HCT116 (cell line): ENCODE data around the gene CFAP43. TPM values are rescaled to one million over a fixed set of nuclear protein-coding genes. Genes with fewer than 3 reads are reported as not detected.

Experiments
- ATAC-seq: fragments of 200-7000 bp; cut with Tn5 transposase; 2 replicates; pipeline ENCODE4 v1.9.1; 2020; ENCODE audit warnings: mild to moderate bottlenecking, moderate library complexity
- BruUV-seq: library from RNA; stranded (reverse); fragments of 400-500 nt; replicated peaks from 2 replicates; lab custom pipeline; 2021; lab: Mats Ljungman, UMichigan
- CTCF ChIA-PET: fragments of 300-600 bp; sonication (Branson Sonifier 250); formaldehyde crosslinking; loops from one replicate; lab custom pipeline; 2021; ENCODE audit warnings: antibody characterized with exemption; lab: Charles Lee
- POLR2A ChIA-PET: fragments of 300-600, 350-600 bp; sonication (Branson Sonifier 250); formaldehyde crosslinking; loops from one replicate; lab custom pipeline; 2021; ENCODE audit warnings: antibody characterized with exemption; lab: Charles Lee
- RAD21 ChIA-PET, 2 experiments: fragments of 300-600 bp; sonication (Branson Sonifier 250); formaldehyde crosslinking; loops; one replicate each; lab custom pipeline; 2023; ENCODE audit warnings: low total read pairs in 2 of 2; ENCODE audit not compliant: uncharacterized antibody in 2 of 2, unreplicated experiment in 2 of 2, low non-redundant PET in 1 of 2; lab: Charles Lee
- DNase-seq: peaks from one replicate; pipeline ENCODE4 v3.0.0-alpha.2; 2010; ENCODE audit warnings: low read depth, low spot score
- H2AFZ ChIP-seq: fragments of 200-600 bp; shearing (Covaris generic), sonication (generic); 2 replicates; pipeline ENCODE4 v1.6.1; 2017; ENCODE audit warnings: low read depth, mixed run types, mixed read lengths, antibody characterized with exemption, low read length; ENCODE audit not compliant: poor library complexity, severe bottlenecking
- H3K27ac ChIP-seq: 2 replicates; pipeline ENCODE4 v1.5.1; 2012; ENCODE audit warnings: low read depth, low read length
- H3K27me3 ChIP-seq: fragments of 200-600 bp; sonication (generic); 2 replicates; pipeline ENCODE4 v1.6.1; 2016; ENCODE audit warnings: mixed run types, low read length, mixed read lengths; ENCODE audit not compliant: insufficient read depth
- H3K36me3 ChIP-seq, 2 experiments: fragments of 200-500 bp in 1 of 2; fragments of 200-600 bp in 1 of 2; sonication (Bioruptor generic) in 1 of 2; sonication (generic) in 1 of 2; 2 replicates each; pipeline versions ENCODE4 v1.5.1 to v1.6.1; 2014 to 2016; ENCODE audit warnings: low read length in 2 of 2, inconsistent platforms in 1 of 2, mixed read lengths in 1 of 2, mixed run types in 1 of 2; ENCODE audit not compliant: insufficient read depth in 2 of 2, control insufficient read depth in 1 of 2
- H3K4me1 ChIP-seq, 2 experiments: fragments of 200-600 bp in 1 of 2; sonication (generic) in 1 of 2; 2 replicates each; pipeline versions ENCODE4 v1.5.1 to v1.6.1; 2012 to 2017; ENCODE audit warnings: low read length in 2 of 2, inconsistent platforms in 1 of 2, mild to moderate bottlenecking in 1 of 2, mixed read lengths in 1 of 2, mixed run types in 1 of 2, moderate library complexity in 1 of 2; ENCODE audit not compliant: insufficient read depth in 2 of 2, control insufficient read depth in 1 of 2
- H3K4me2 ChIP-seq: fragments of 200-600 bp; sonication (generic); 2 replicates; pipeline ENCODE4 v1.6.1; 2017; ENCODE audit warnings: mixed run types, low read length, mixed read lengths
- H3K4me3 ChIP-seq, 2 experiments: fragments of 200-600 bp in 1 of 2; sonication (generic) in 1 of 2; replicated peaks in 1 of 2; 2 replicates each; pipeline ENCODE4 v1.5.1; 2011 to 2016; ENCODE audit warnings: low read length in 2 of 2, control low read depth in 1 of 2, low read depth in 1 of 2, mild to moderate bottlenecking in 1 of 2, mixed read lengths in 1 of 2, mixed run types in 1 of 2
- H3K79me2 ChIP-seq: fragments of 200-600 bp; sonication (generic); 2 replicates; pipeline ENCODE4 v1.6.1; 2017; ENCODE audit warnings: mild to moderate bottlenecking, mixed run types, low read length, moderate library complexity, mixed read lengths; ENCODE audit not compliant: insufficient read depth
- H3K9ac ChIP-seq: fragments of 200-600 bp; sonication (generic); 2 replicates; pipeline ENCODE4 v1.6.1; 2016; ENCODE audit warnings: low read length, mixed read lengths
- H3K9me2 ChIP-seq: fragments of 200-600 bp; sonication (generic), shearing (Covaris generic); 2 replicates; pipeline ENCODE4 v1.6.1; 2017; ENCODE audit warnings: mixed run types, mild to moderate bottlenecking, moderate library complexity; ENCODE audit not compliant: insufficient read depth
- H3K9me3 ChIP-seq, 2 experiments: fragments of 200-500 bp in 1 of 2; fragments of 200-600 bp in 1 of 2; sonication (Bioruptor generic) in 1 of 2; sonication (generic) in 1 of 2; 2 replicates each; pipeline ENCODE4 v1.6.1; 2014 to 2017; ENCODE audit warnings: low read length in 2 of 2, mixed read lengths in 2 of 2, inconsistent platforms in 1 of 2, low read depth in 1 of 2, mild to moderate bottlenecking in 1 of 2, mixed run types in 1 of 2, moderate library complexity in 1 of 2; ENCODE audit not compliant: control insufficient read depth in 1 of 2, insufficient read depth in 1 of 2
- H4K20me1 ChIP-seq: fragments of 200-600 bp; sonication (generic), shearing (Covaris generic); 2 replicates; pipeline ENCODE4 v1.6.1; 2017; ENCODE audit warnings: mixed run types, mild to moderate bottlenecking, moderate library complexity; ENCODE audit not compliant: insufficient read depth
- ATF3 ChIP-seq: IDR thresholded peaks from 2 replicates; pipeline ENCODE4 v1.6.1; 2012
- CEBPB ChIP-seq: IDR thresholded peaks from 2 replicates; pipeline ENCODE4 v1.6.1; 2012; ENCODE audit warnings: low read depth
- CTCF ChIP-seq, 3 experiments: fragments of 200-600 bp in 1 of 3; sonication (generic) in 1 of 3; IDR thresholded peaks in 2 of 3; conservative IDR thresholded peaks in 1 of 3; 2 replicates each; pipeline ENCODE4 v1.5.1; 2012 to 2017; ENCODE audit warnings: low read depth in 2 of 3, low read length in 2 of 3, antibody characterized with exemption in 1 of 3, borderline replicate concordance in 1 of 3, control low read depth in 1 of 3, mild to moderate bottlenecking in 1 of 3, mixed read lengths in 1 of 3, mixed run types in 1 of 3, moderate library complexity in 1 of 3; ENCODE audit not compliant: insufficient read depth in 1 of 3
- EGR1 ChIP-seq: IDR thresholded peaks from 2 replicates; pipeline ENCODE4 v1.6.1; 2012; ENCODE audit warnings: low read depth
- ELF1 ChIP-seq: IDR thresholded peaks from 2 replicates; pipeline ENCODE4 v1.6.1; 2012; ENCODE audit warnings: low read depth, borderline replicate concordance
- JUND ChIP-seq: IDR thresholded peaks from 2 replicates; pipeline ENCODE4 v1.6.1; 2012
- MAX ChIP-seq: IDR thresholded peaks from 2 replicates; pipeline ENCODE4 v1.6.1; 2012
- POLR2A ChIP-seq: IDR thresholded peaks from 2 replicates; pipeline ENCODE4 v1.7.0; 2011; ENCODE audit warnings: borderline replicate concordance; ENCODE audit not compliant: insufficient read depth, insufficient read length; ENCODE audit errors: extremely low read depth
- POLR2AphosphoS5 ChIP-seq: IDR thresholded peaks from 2 replicates; pipeline ENCODE4 v1.6.1; 2011; ENCODE audit warnings: mild to moderate bottlenecking, low read depth, low read length, moderate library complexity
- SP1 ChIP-seq: IDR thresholded peaks from 2 replicates; pipeline ENCODE4 v1.6.1; 2012; ENCODE audit warnings: low read depth
- SRF ChIP-seq: IDR thresholded peaks from 2 replicates; pipeline ENCODE4 v1.6.1; 2012; ENCODE audit warnings: low read depth
- TCF7L2 ChIP-seq: IDR thresholded peaks from 2 replicates; pipeline ENCODE4 v1.7.0; 2011; ENCODE audit warnings: borderline replicate concordance, inconsistent platforms; ENCODE audit not compliant: insufficient read depth, insufficient read length; ENCODE audit errors: extremely low read depth
- YY1 ChIP-seq: IDR thresholded peaks from 2 replicates; pipeline ENCODE4 v1.6.1; 2011; ENCODE audit warnings: low read length, low read depth, moderate library complexity, mild to moderate bottlenecking; ENCODE audit not compliant: insufficient replicate concordance; ENCODE audit errors: extremely low read depth
- ZFX ChIP-seq: fragments of 450-650 bp; IDR thresholded peaks from 2 replicates; pipeline ENCODE4 v1.6.1; 2017
- intact Hi-C: fragments of 100-400 bp; cut with micrococcal nuclease; formaldehyde crosslinking; loops from 2 replicates; pipeline ENCODE4 v1.10.0; 2022
- total RNA-seq: library from RNA; stranded (reverse); gene quantifications from one replicate; pipeline ENCODE4 v1.2.1, GENCODE V29; 2021; ENCODE audit not compliant: unreplicated experiment

The CFAP43 gene
- total RNA-seq, 1 experiment from 2014 or later = 4.0 TPM

GRCh38 chr10:104255311-104255981, 23.3 kb upstream of the CFAP43 start:
- H3K4me3 ChIP-seq = peak overlapping the region; percentile 68 to 73
- no peaks in the 10 kb centered on the region for H3K27me3 ChIP-seq
- no peak overlapping the region for H2AFZ ChIP-seq
- no peaks in the 10 kb centered on the region for H3K9me3 ChIP-seq
- intact Hi-C loops = loop anchor here (1.0 to 5.0 kb wide), 2 partner anchors 210 to 368 kb away; no protein-coding TSS in a partner anchor
- peak overlapping the region; percentile 76 for H3K27ac ChIP-seq
- peak overlapping the region; percentile 83 for H3K4me2 ChIP-seq
- ChIA-PET CTCF (interaction anchor here (1.0 to 3.0 kb wide), 6 partner anchors 19 to 367 kb away, joined by 3 to 22 read pairs (median 4); partner anchors contain the start of gene CFAP58), POLR2A (interaction anchor here (1.0 to 2.3 kb wide), 5 partner anchors 7 to 210 kb away, joined by 3 to 14 read pairs (median 3); partner anchors contain the start of gene GSTO2), RAD21 (interaction anchor here in 1 of 2 experiments (0.9 kb wide), 1 partner anchor 211 kb away, joined by 3 read pairs; no protein-coding TSS in a partner anchor)
- H3K36me3 ChIP-seq = peaks cover 25 to 37% of the 10 kb centered on the region in 2 experiments
- ATAC-seq (peak; percentile 30), DNase-seq (no peak)
- H3K9me2 ChIP-seq = no peaks in the 10 kb centered on the region
- H3K9ac ChIP-seq = peak overlapping the region; percentile 88
- no peaks in the 10 kb centered on the region for H4K20me1 ChIP-seq
- H3K4me1 ChIP-seq = peaks cover 14 to 36% of the 10 kb centered on the region in 2 experiments
- H3K79me2 ChIP-seq = peaks cover 59% of the 10 kb centered on the region
- BruUV-seq = TSS peak; percentile 43
- no peak for TF ChIP-seq TCF7L2
- no peak for TF ChIP-seq SRF
- no peak for TF ChIP-seq JUND
- no peak for TF ChIP-seq YY1
- TF ChIP-seq CEBPB = no peak
- no peak; the same call in 1 of the 2 replicates for TF ChIP-seq ZFX
- no peak for TF ChIP-seq ELF1
- no peak for TF ChIP-seq SP1
- TF ChIP-seq POLR2A = no peak
- TF ChIP-seq EGR1 = no peak
- TF ChIP-seq ATF3 = no peak
- TF ChIP-seq CTCF (IDR thresholded peaks at IDR 0.05 in 2 of 3, conservative IDR thresholded peaks at IDR 0.05 in 1 of 3; ENCODE audit: borderline replicate concordance in 1 of 3, insufficient read depth in 1 of 3, low read depth in 2 of 3, low read length in 2 of 3) = no peak
- TF ChIP-seq MAX = no peak
- TF ChIP-seq POLR2AphosphoS5 = no peak
